ENCODE measurements around the gene TSPEAR.

The TSPEAR gene

GRCh38 chr21:44478801-44479167 lies 232.6 kb downstream of the TSPEAR start (continued):
- TF ChIP-seq, protein P1, sequence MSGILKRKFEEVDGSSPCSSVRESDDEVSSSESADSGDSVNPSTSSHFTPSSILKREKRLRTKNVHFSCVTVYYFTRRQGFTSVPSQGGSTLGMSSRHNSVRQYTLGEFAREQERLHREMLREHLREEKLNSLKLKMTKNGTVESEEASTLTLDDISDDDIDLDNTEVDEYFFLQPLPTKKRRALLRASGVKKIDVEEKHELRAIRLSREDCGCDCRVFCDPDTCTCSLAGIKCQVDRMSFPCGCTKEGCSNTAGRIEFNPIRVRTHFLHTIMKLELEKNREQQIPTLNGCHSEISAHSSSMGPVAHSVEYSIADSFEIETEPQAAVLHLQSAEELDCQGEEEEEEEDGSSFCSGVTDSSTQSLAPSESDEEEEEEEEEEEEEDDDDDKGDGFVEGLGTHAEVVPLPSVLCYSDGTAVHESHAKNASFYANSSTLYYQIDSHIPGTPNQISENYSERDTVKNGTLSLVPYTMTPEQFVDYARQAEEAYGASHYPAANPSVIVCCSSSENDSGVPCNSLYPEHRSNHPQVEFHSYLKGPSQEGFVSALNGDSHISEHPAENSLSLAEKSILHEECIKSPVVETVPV (CRISPR knock-in tag; IDR thresholded peaks at IDR 0.05): no peak
- TF ChIP-seq CSDC2 (CRISPR knock-in tag; IDR thresholded peaks at IDR 0.05): no peak

- no peak for ATAC-seq
- no peak for TF ChIP-seq ISL1 (CRISPR knock-in tag; IDR thresholded peaks at IDR 0.05)
- TF ChIP-seq TOX (CRISPR knock-in tag; IDR thresholded peaks at IDR 0.05; ENCODE audit: borderline replicate concordance): no peak
- TF ChIP-seq ZC3H10 (CRISPR knock-in tag; IDR thresholded peaks at IDR 0.05): no peak
- no peak for TF ChIP-seq ZFP3 (CRISPR knock-in tag; IDR thresholded peaks at IDR 0.05)
- TF ChIP-seq SNAI2 (CRISPR knock-in tag; IDR thresholded peaks at IDR 0.05): no peak
- no peak for TF ChIP-seq TSHZ2 (CRISPR knock-in tag; IDR thresholded peaks at IDR 0.05)
- no peak for TF ChIP-seq ZNF565 (CRISPR knock-in tag; conservative IDR thresholded peaks at IDR 0.05; ENCODE audit: low read depth)
- no peak for TF ChIP-seq RARB (CRISPR knock-in tag; IDR thresholded peaks at IDR 0.05)
- TF ChIP-seq ARNTL (CRISPR knock-in tag; IDR thresholded peaks at IDR 0.05; ENCODE audit: borderline replicate concordance, low read depth): no peak
- no peak for TF ChIP-seq ZFP30 (CRISPR knock-in tag; IDR thresholded peaks at IDR 0.05)
- no peak for TF ChIP-seq CSDC2 (CRISPR knock-in tag; IDR thresholded peaks at IDR 0.05)
- TF ChIP-seq, protein P2, sequence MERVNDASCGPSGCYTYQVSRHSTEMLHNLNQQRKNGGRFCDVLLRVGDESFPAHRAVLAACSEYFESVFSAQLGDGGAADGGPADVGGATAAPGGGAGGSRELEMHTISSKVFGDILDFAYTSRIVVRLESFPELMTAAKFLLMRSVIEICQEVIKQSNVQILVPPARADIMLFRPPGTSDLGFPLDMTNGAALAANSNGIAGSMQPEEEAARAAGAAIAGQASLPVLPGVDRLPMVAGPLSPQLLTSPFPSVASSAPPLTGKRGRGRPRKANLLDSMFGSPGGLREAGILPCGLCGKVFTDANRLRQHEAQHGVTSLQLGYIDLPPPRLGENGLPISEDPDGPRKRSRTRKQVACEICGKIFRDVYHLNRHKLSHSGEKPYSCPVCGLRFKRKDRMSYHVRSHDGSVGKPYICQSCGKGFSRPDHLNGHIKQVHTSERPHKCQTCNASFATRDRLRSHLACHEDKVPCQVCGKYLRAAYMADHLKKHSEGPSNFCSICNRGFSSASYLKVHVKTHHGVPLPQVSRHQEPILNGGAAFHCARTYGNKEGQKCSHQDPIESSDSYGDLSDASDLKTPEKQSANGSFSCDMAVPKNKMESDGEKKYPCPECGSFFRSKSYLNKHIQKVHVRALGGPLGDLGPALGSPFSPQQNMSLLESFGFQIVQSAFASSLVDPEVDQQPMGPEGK (CRISPR knock-in tag; IDR thresholded peaks at IDR 0.05; ENCODE audit: borderline replicate concordance): no peak
- no peak for TF ChIP-seq ZNF8 (CRISPR knock-in tag; IDR thresholded peaks at IDR 0.05)
- no peak for TF ChIP-seq PPARA (CRISPR knock-in tag; IDR thresholded peaks at IDR 0.05; ENCODE audit: borderline replicate concordance)
- TF ChIP-seq ZNF70 (CRISPR knock-in tag; IDR thresholded peaks at IDR 0.05): no peak
- TF ChIP-seq, protein P3, sequence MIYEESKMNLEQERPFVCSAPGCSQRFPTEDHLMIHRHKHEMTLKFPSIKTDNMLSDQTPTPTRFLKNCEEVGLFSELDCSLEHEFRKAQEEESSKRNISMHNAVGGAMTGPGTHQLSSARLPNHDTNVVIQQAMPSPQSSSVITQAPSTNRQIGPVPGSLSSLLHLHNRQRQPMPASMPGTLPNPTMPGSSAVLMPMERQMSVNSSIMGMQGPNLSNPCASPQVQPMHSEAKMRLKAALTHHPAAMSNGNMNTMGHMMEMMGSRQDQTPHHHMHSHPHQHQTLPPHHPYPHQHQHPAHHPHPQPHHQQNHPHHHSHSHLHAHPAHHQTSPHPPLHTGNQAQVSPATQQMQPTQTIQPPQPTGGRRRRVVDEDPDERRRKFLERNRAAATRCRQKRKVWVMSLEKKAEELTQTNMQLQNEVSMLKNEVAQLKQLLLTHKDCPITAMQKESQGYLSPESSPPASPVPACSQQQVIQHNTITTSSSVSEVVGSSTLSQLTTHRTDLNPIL (CRISPR knock-in tag; IDR thresholded peaks at IDR 0.05; ENCODE audit: low read depth): no peak
- TF ChIP-seq OSR1 (CRISPR knock-in tag; IDR thresholded peaks at IDR 0.05): no peak
- no peak for TF ChIP-seq TCF4 (CRISPR knock-in tag; IDR thresholded peaks at IDR 0.05; ENCODE audit: borderline replicate concordance)
- no peak for TF ChIP-seq GLIS3 (CRISPR knock-in tag; IDR thresholded peaks at IDR 0.05)
- TF ChIP-seq, protein P4, sequence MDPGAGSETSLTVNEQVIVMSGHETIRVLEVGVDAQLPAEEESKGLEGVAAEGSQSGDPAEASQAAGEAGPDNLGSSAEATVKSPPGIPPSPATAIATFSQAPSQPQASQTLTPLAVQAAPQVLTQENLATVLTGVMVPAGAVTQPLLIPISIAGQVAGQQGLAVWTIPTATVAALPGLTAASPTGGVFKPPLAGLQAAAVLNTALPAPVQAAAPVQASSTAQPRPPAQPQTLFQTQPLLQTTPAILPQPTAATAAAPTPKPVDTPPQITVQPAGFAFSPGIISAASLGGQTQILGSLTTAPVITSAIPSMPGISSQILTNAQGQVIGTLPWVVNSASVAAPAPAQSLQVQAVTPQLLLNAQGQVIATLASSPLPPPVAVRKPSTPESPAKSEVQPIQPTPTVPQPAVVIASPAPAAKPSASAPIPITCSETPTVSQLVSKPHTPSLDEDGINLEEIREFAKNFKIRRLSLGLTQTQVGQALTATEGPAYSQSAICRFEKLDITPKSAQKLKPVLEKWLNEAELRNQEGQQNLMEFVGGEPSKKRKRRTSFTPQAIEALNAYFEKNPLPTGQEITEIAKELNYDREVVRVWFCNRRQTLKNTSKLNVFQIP (CRISPR knock-in tag; IDR thresholded peaks at IDR 0.05; ENCODE audit: borderline replicate concordance, low read depth): no peak
These were observed 233.1 kb downstream of the TSPEAR start for GRCh38 chr21:44478124-44478800.

DNA sequence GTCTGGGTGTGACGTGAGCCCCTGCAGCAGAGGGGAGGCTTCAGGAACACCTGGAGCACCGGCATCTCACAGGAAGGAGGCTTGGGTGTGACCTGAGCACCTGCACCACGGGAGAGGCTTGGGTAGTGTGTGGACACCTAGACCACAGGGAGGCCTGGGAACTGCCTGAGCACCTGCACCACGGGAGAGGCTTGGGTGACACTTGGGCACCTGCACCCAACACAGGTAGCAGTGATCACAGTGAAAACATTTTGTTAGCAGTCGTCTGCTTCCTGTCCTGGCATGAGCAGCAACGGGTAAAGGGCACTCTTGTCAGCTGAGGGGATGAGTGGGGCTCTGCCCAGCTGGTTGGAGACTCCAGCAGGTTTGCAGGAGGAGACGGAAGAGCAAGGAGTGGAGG lies 233.7 kb downstream of the TSPEAR start:
- TF ChIP-seq ESRRG (CRISPR knock-in tag; IDR thresholded peaks at IDR 0.05): no peak
- TF ChIP-seq ZFP30 (CRISPR knock-in tag; IDR thresholded peaks at IDR 0.05): no peak
- TF ChIP-seq GLIS3 (CRISPR knock-in tag; IDR thresholded peaks at IDR 0.05): no peak
- no peak for TF ChIP-seq ZNF565 (CRISPR knock-in tag; conservative IDR thresholded peaks at IDR 0.05; ENCODE audit: low read depth)
- no peak for TF ChIP-seq ZNF70 (CRISPR knock-in tag; IDR thresholded peaks at IDR 0.05)
- TF ChIP-seq TCF4 (CRISPR knock-in tag; IDR thresholded peaks at IDR 0.05; ENCODE audit: borderline replicate concordance): no peak
- TF ChIP-seq RARB (CRISPR knock-in tag; IDR thresholded peaks at IDR 0.05): no peak
- TF ChIP-seq OSR1 (CRISPR knock-in tag; IDR thresholded peaks at IDR 0.05): no peak
- no peak for TF ChIP-seq PPARA (CRISPR knock-in tag; IDR thresholded peaks at IDR 0.05; ENCODE audit: borderline replicate concordance)
- TF ChIP-seq, protein P3 (CRISPR knock-in tag; IDR thresholded peaks at IDR 0.05; ENCODE audit: low read depth): no peak
- TF ChIP-seq ZFP3 (CRISPR knock-in tag; IDR thresholded peaks at IDR 0.05): no peak
- TF ChIP-seq, protein P1 (CRISPR knock-in tag; IDR thresholded peaks at IDR 0.05): no peak
- no peak for TF ChIP-seq ZC3H10 (CRISPR knock-in tag; IDR thresholded peaks at IDR 0.05)
- no peak for ATAC-seq

Measured in SK-N-SH treated with all-trans-retinoic acid at 6 μM for 48 hours (cell line).